Neuronal stem cell (in vitro differentiated cells): ENCODE measurements around the gene RANBP3.

Experiments
- DNase-seq: peaks from one replicate; pipeline ENCODE4 v3.0.0-alpha.2; 2013; ENCODE audit warnings: low spot score
- H2AFZ ChIP-seq: one replicate; pipeline ENCODE4 v1.6.1; 2013; ENCODE audit warnings: mild to moderate bottlenecking, low read length, inconsistent platforms
- H2AK5ac ChIP-seq: 2 replicates; pipeline ENCODE4 v1.6.1; 2013; ENCODE audit warnings: low read depth, mild to moderate bottlenecking, inconsistent platforms, low read length, moderate library complexity, mixed read lengths
- H2BK120ac ChIP-seq: 2 replicates; pipeline ENCODE4 v1.6.1; 2013; ENCODE audit warnings: low read depth, mild to moderate bottlenecking, inconsistent platforms, low read length, moderate library complexity, mixed read lengths
- H2BK12ac ChIP-seq: one replicate; pipeline ENCODE4 v1.6.1; 2013; ENCODE audit warnings: low read length, inconsistent platforms
- H2BK15ac ChIP-seq: 2 replicates; pipeline ENCODE4 v1.6.1; 2013; ENCODE audit warnings: mild to moderate bottlenecking, low read length, inconsistent platforms, mixed read lengths
- H2BK5ac ChIP-seq: one replicate; pipeline ENCODE4 v1.6.1; 2013; ENCODE audit warnings: inconsistent platforms, mild to moderate bottlenecking, low read length, moderate library complexity
- H3K14ac ChIP-seq: one replicate; pipeline ENCODE4 v1.6.1; 2013; ENCODE audit warnings: low read length, inconsistent platforms
- H3K18ac ChIP-seq: 2 replicates; pipeline ENCODE4 v1.6.1; 2013; ENCODE audit warnings: low read length, inconsistent platforms
- H3K23ac ChIP-seq: 2 replicates; pipeline ENCODE4 v1.6.1; 2013; ENCODE audit warnings: low read depth, mild to moderate bottlenecking, mixed read lengths, low read length, inconsistent platforms; ENCODE audit not compliant: poor library complexity
- H3K27ac ChIP-seq: replicated peaks from 3 replicates; pipeline ENCODE4 v1.5.1; 2013; ENCODE audit warnings: low read length, inconsistent platforms
- H3K27me3 ChIP-seq, 3 experiments: 2 replicates each; pipeline ENCODE4 v1.6.1; 2013; ENCODE audit warnings: low read length in 3 of 3, mild to moderate bottlenecking in 2 of 3, inconsistent platforms in 1 of 3, low read depth in 1 of 3, mixed read lengths in 1 of 3, moderate library complexity in 1 of 3; ENCODE audit not compliant: control insufficient read depth in 3 of 3, insufficient read depth in 3 of 3
- H3K36me3 ChIP-seq, 2 donors: replicated peaks in 1 of 2; 2 replicates each; pipeline ENCODE4 v1.6.1; 2013; ENCODE audit warnings: low read length in 2 of 2; ENCODE audit not compliant: control insufficient read depth in 2 of 2, insufficient read depth in 2 of 2
- H3K4ac ChIP-seq: 2 replicates; pipeline ENCODE4 v1.6.1; 2013; ENCODE audit warnings: inconsistent platforms, mild to moderate bottlenecking, low read length, moderate library complexity
- H3K4me1 ChIP-seq, 2 donors: 1 replicate in 1 of 2; 2 replicates in 1 of 2; pipeline ENCODE4 v1.6.1; 2013; ENCODE audit warnings: low read length in 2 of 2, low read depth in 1 of 2; ENCODE audit not compliant: control insufficient read depth in 2 of 2, insufficient read depth in 1 of 2
- H3K4me2 ChIP-seq: one replicate; pipeline ENCODE4 v1.6.1; 2013; ENCODE audit warnings: mild to moderate bottlenecking, low read length, inconsistent platforms; ENCODE audit not compliant: insufficient read depth, poor library complexity, severe bottlenecking
- H3K4me3 ChIP-seq, 2 donors: 2 replicates each; pipeline ENCODE4 v1.5.1; 2013; ENCODE audit warnings: low read length in 2 of 2, mild to moderate bottlenecking in 2 of 2, inconsistent platforms in 1 of 2, moderate library complexity in 1 of 2
- H3K79me1 ChIP-seq: one replicate; pipeline ENCODE4 v1.6.1; 2013; ENCODE audit warnings: low read depth, mild to moderate bottlenecking, inconsistent platforms, low read length, moderate library complexity
- H3K9ac ChIP-seq: one replicate; pipeline ENCODE4 v1.6.1; 2013; ENCODE audit warnings: mild to moderate bottlenecking, low read depth, low read length, inconsistent platforms; ENCODE audit not compliant: poor library complexity
- H3K9me3 ChIP-seq, 2 donors: replicated peaks in 1 of 2; 2 replicates each; pipeline versions ENCODE3 to v1.6.1; 2013; ENCODE audit warnings: low read length in 2 of 2, mild to moderate bottlenecking in 2 of 2, inconsistent platforms in 1 of 2, low read depth in 1 of 2, mixed read lengths in 1 of 2, moderate library complexity in 1 of 2; ENCODE audit not compliant: control insufficient read depth in 2 of 2, insufficient read depth in 1 of 2
- H4K8ac ChIP-seq: one replicate; pipeline ENCODE4 v1.6.1; 2013; ENCODE audit warnings: low read depth, mild to moderate bottlenecking, inconsistent platforms, low read length, moderate library complexity
- H4K91ac ChIP-seq: one replicate; pipeline ENCODE4 v1.6.1; 2013; ENCODE audit warnings: low read length, low read depth, mild to moderate bottlenecking, inconsistent platforms; ENCODE audit not compliant: poor library complexity
- WGBS, 2 donors: extraction: QIAGEN DNeasy Blood & Tissue Kit; methylation state at CpG; one replicate each; pipeline ENCODE4 v1.1.7; 2013; ENCODE audit warnings: missing lambda C conversion rate in 2 of 2, mixed read lengths in 1 of 2; ENCODE audit not compliant: insufficient read length in 2 of 2, insufficient replicate concordance in 1 of 2; ENCODE audit errors: extremely low coverage in 2 of 2; 5-methylcytosine and 5-hydroxymethylcytosine counted together

RANBP3 gene

GRCh38 chr19:5971714-5972354 is 6.1 kb downstream of the RANBP3 start:
- H3K79me1 ChIP-seq, result peaks cover 14% of the 10 kb centered on the region
- H3K9ac ChIP-seq, result no peak overlapping the region
- no peak overlapping the region for H3K4me3 ChIP-seq
- peaks cover 8 to 26% of the 10 kb centered on the region in 2 donors for H3K4me1 ChIP-seq
- H4K8ac ChIP-seq, result no peak overlapping the region
- no peak overlapping the region for H2AFZ ChIP-seq
- no peak overlapping the region for H2BK15ac ChIP-seq
- no peak overlapping the region for H4K91ac ChIP-seq
- H2AK5ac ChIP-seq, result no peak overlapping the region
- no peak overlapping the region for H3K4ac ChIP-seq
- DNase-seq, result no peak
- no peak overlapping the region for H3K18ac ChIP-seq
- H3K23ac ChIP-seq, result no peak overlapping the region
- H3K14ac ChIP-seq, result no peak overlapping the region
- no peak overlapping the region for H2BK120ac ChIP-seq
- H3K36me3 ChIP-seq, result peaks cover 15 to 62% of the 10 kb centered on the region in 2 donors
- no peak overlapping the region for H3K27ac ChIP-seq
- no peak overlapping the region for H3K4me2 ChIP-seq
- no peak overlapping the region for H2BK12ac ChIP-seq
- no peaks in the 10 kb centered on the region for H3K27me3 ChIP-seq
- no CpG with 5 or more reads among the region's 2 CpGs for WGBS, 2 donors
- no peaks in the 10 kb centered on the region for H3K9me3 ChIP-seq
- no peak overlapping the region for H2BK5ac ChIP-seq

GRCh38 chr19:5969476-5969875 is 8.5 kb downstream of the RANBP3 start:
- H3K27ac ChIP-seq, result no peak overlapping the region
- H2BK5ac ChIP-seq, result no peak overlapping the region
- no peak overlapping the region for H4K8ac ChIP-seq
- no peak overlapping the region for H2BK120ac ChIP-seq
- peaks cover 9 to 64% of the 10 kb centered on the region in 2 donors for H3K36me3 ChIP-seq
- H3K4me3 ChIP-seq, result no peak overlapping the region
- no peak overlapping the region for H4K91ac ChIP-seq
- no CpG with 5 or more reads among the region's 8 CpGs for WGBS, 2 donors
- H3K9ac ChIP-seq, result no peak overlapping the region
- H3K18ac ChIP-seq, result no peak overlapping the region
- no peak overlapping the region for H2BK15ac ChIP-seq
- H3K23ac ChIP-seq, result no peak overlapping the region
- no peaks in the 10 kb centered on the region for H3K27me3 ChIP-seq
- no peak for DNase-seq
- no peak overlapping the region for H2BK12ac ChIP-seq
- H2AK5ac ChIP-seq, result no peak overlapping the region
- H3K4me1 ChIP-seq, result peaks cover 4 to 17% of the 10 kb centered on the region in 2 donors
- H3K4me2 ChIP-seq, result no peak overlapping the region
- peaks cover 16% of the 10 kb centered on the region for H3K79me1 ChIP-seq
- no peak overlapping the region for H2AFZ ChIP-seq
- H3K4ac ChIP-seq, result no peak overlapping the region
- no peaks in the 10 kb centered on the region for H3K9me3 ChIP-seq
- H3K14ac ChIP-seq, result no peak overlapping the region

DNA sequence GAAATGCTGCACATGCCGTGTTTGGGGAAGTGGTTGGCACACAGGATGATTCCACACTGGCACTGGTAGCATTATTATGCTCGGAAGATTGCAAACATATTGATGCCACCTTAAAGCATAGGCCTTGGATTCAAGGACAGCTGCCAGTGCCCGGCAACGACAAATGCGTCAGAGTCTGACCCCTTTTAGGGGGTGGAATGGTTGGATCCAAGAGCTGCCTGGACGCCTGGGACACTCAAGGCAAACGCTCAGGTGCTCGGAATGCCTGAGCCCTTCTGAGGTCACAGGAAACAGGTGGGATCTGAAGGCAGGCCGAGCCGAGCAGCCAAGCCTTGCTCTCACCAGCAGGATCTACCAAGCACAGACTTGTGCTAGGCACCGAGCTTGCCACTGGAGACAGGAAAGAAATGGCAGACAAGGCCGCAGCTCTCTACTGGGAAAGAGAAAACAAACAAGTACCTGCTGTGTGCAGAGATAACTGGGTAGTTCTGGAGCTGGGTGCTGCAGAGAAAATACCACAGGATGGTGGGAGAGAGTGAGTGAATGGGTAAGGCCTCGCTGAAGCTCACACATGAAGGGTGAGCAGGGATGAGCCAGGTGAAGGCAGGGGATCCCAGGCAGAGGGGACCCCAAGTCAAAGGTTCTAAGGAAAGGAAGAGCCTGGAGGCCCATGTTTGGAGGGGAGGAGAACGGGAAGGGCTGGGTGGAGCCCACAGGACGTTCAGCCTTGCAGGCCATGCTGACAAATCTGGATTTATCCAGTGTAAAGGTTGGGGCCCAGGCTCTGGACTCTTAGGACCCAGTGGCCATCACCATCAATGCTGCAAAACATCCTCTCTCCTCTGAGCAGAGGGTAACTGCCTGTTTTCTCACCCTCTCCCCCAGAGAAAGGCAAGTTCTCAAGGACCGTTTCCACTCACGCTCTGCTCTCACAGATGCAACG is 9.2 kb downstream of the RANBP3 start:
- Histone ChIP-seq H2AFZ (peak overlapping the region; percentile 55), H2BK120ac (no peak overlapping the region), H3K36me3 (peaks cover 7 to 59% of the 10 kb centered on the region in 2 donors), H3K14ac (no peak overlapping the region), H3K79me1 (peaks cover 24% of the 10 kb centered on the region), H3K27me3 (no peaks in the 10 kb centered on the region), H4K91ac (no peak overlapping the region), H3K4me3 (no peak overlapping the region), H2BK12ac (no peak overlapping the region), H3K9ac (no peak overlapping the region), H3K4me1 (peaks cover 5 to 11% of the 10 kb centered on the region in 2 donors), H3K9me3 (no peaks in the 10 kb centered on the region), H4K8ac (no peak overlapping the region), H3K18ac (no peak overlapping the region), H2BK15ac (no peak overlapping the region), H2BK5ac (no peak overlapping the region), H3K4me2 (no peak overlapping the region), H2AK5ac (no peak overlapping the region), H3K23ac (no peak overlapping the region), H3K27ac (peak overlapping the region; percentile 35), H3K4ac (no peak overlapping the region)
- no CpG with 5 or more reads among the region's 18 CpGs for WGBS, 2 donors
- DNase-seq, result no peak

- Histone ChIP-seq H4K8ac (no peak overlapping the region), H3K4me2 (no peak overlapping the region), H3K18ac (no peak overlapping the region), H2AFZ (peak overlapping the region; percentile 55), H2AK5ac (no peak overlapping the region), H3K9ac (no peak overlapping the region), H3K4me3 (no peak overlapping the region), H3K23ac (no peak overlapping the region), H3K9me3 (no peaks in the 10 kb centered on the region), H3K14ac (no peak overlapping the region), H2BK12ac (no peak overlapping the region), H4K91ac (no peak overlapping the region), H2BK15ac (no peak overlapping the region), H2BK120ac (no peak overlapping the region), H3K36me3 (peaks cover 4 to 52% of the 10 kb centered on the region in 2 donors), H3K4me1 (peaks cover 6 to 11% of the 10 kb centered on the region in 2 donors), H3K27me3 (no peaks in the 10 kb centered on the region), H3K4ac (no peak overlapping the region), H3K27ac (no peak overlapping the region), H3K79me1 (peaks cover 28% of the 10 kb centered on the region), H2BK5ac (no peak overlapping the region)
- WGBS, 2 donors, result no CpG with 5 or more reads among the region's 10 CpGs
- DNase-seq, result peak; percentile 67
Observed at GRCh38 chr19:5967994-5968430, 9.9 kb downstream of the RANBP3 start.
